Thyroid gland (tissue), 4 donors: ENCODE data around the gene DCAF5. TPM values are rescaled to one million over a fixed set of nuclear protein-coding genes. Genes with fewer than 3 reads are reported as not detected.

Experiments used
- DNase-seq, 2 donors: peaks; one replicate each; pipeline ENCODE4 v3.0.0-alpha.2; 2019
- H3K27ac ChIP-seq, 3 donors: fragments of 200-600 bp; sonication (generic); 1 replicate in 2 of 3; 2 replicates in 1 of 3; pipeline ENCODE4 v1.5.1; 2016 to 2019; ENCODE audit warnings: mild to moderate bottlenecking in 1 of 3, moderate library complexity in 1 of 3
- H3K27me3 ChIP-seq: fragments of 200-600 bp; sonication (generic); one replicate; pipeline ENCODE4 v1.5.1; 2019
- H3K36me3 ChIP-seq, 2 donors: fragments of 200-600 bp; sonication (generic); one replicate each; pipeline ENCODE4 v1.5.1; 2016 to 2019
- H3K4me1 ChIP-seq, 2 donors: fragments of 200-600 bp; sonication (generic); one replicate each; pipeline ENCODE4 v1.5.1; 2017 to 2019
- H3K4me3 ChIP-seq, 3 donors: fragments of 200-600 bp; sonication (generic); replicated peaks in 1 of 3; 1 replicate in 2 of 3; 2 replicates in 1 of 3; pipeline ENCODE4 v1.5.1; 2016; ENCODE audit warnings: mild to moderate bottlenecking in 1 of 3
- H3K9me3 ChIP-seq: fragments of 200-600 bp; sonication (generic); one replicate; pipeline ENCODE4 v1.5.1; 2017
- POLR2A ChIP-seq, 2 donors: fragments of 450-650 bp; IDR thresholded peaks; one replicate each; pipeline ENCODE4 v1.6.1; 2017; ENCODE audit warnings: antibody characterized with exemption in 2 of 2, mild to moderate bottlenecking in 2 of 2, moderate library complexity in 1 of 2
- WGBS, 2 donors: methylation state at CpG; one replicate each; pipeline ENCODE4 v1.1.5; 2017; 5-methylcytosine and 5-hydroxymethylcytosine counted together
- intact Hi-C: fragments of 100-400 bp; cut with DNase I; formaldehyde crosslinking; loops from one replicate; pipeline ENCODE4 v1.15.1; 2023
- total RNA-seq, 4 donors: library from RNA; depleted of rRNA; stranded (reverse); fragments of >200 nt; gene quantifications; one replicate each; pipeline ENCODE4 v1.2.3, GENCODE V29; 2016
- TF ChIP-seq, protein P1 (sequence below), 6 experiments: fragments of 200-600 bp in 3 of 6; fragments of 450-650 bp in 3 of 6; sonication (generic) in 3 of 6; IDR thresholded peaks; one replicate each; pipeline ENCODE4 v1.5.1; 2016 to 2019; ENCODE audit warnings: antibody characterized with exemption in 6 of 6, mild to moderate bottlenecking in 2 of 6, inconsistent platforms in 1 of 6, moderate library complexity in 1 of 6

The DCAF5 gene
- total RNA-seq, 4 donors from 2014 or later = 36.0 to 53.6 (median 38.9) TPM

DNA sequence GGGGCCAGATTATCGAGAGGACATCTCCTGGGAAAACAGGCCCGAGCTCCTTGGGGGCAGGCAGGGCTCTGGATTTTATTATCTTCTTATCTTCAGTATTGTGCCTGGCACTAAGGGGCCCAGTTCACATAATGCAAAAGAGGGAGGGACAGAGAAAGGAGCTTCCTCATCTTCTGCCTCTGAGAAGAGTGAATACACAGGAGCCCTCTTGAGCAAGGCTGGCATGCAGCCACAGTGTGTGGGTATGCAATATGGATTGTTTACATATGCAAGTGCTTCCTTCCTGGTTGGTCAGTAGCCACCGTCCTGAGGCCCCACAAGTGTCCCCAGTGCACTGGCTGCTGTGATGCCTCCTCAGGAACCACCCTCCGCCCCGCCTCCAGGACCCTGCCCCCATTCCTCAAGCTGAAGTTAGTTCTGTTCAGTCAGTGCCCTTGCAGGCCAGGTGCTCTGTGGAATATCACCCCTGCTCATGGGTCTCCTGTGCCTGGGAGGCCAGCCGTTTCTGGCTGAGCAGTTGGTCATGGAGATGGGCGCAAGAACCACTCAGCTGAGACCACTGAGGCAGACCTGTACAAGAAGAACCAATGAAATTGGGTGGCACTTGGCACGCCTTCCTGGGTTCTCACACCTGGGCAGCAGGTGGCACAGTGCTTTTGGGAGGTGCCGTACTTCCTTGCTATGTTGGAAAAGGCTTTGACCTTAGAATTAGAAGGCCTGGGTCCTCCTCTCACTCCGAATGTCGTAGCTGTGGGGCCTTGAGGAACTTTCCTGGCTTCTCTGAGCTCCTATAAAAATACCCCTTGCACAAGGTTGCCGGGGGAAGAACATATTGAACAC lies 138.8 kb downstream of the DCAF5 start:
- 58 to 70% methylated on average over 7 to 12 of the region's 12 CpGs for WGBS, 2 donors
- TF ChIP-seq, protein P1, sequence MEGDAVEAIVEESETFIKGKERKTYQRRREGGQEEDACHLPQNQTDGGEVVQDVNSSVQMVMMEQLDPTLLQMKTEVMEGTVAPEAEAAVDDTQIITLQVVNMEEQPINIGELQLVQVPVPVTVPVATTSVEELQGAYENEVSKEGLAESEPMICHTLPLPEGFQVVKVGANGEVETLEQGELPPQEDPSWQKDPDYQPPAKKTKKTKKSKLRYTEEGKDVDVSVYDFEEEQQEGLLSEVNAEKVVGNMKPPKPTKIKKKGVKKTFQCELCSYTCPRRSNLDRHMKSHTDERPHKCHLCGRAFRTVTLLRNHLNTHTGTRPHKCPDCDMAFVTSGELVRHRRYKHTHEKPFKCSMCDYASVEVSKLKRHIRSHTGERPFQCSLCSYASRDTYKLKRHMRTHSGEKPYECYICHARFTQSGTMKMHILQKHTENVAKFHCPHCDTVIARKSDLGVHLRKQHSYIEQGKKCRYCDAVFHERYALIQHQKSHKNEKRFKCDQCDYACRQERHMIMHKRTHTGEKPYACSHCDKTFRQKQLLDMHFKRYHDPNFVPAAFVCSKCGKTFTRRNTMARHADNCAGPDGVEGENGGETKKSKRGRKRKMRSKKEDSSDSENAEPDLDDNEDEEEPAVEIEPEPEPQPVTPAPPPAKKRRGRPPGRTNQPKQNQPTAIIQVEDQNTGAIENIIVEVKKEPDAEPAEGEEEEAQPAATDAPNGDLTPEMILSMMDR (IDR thresholded peaks at IDR 0.05) = no peak
- no peak for TF ChIP-seq POLR2A (IDR thresholded peaks at IDR 0.05)
- Histone ChIP-seq H3K27ac (no peak overlapping the region), H3K27me3 (no peaks in the 10 kb centered on the region), H3K36me3 (no peaks in the 10 kb centered on the region), H3K4me1 (no peaks in the 10 kb centered on the region), H3K4me3 (no peak overlapping the region), H3K9me3 (no peaks in the 10 kb centered on the region)
- DNase-seq = peak; percentile 29 to 47
- intact Hi-C loops = no loop called here

DNA sequence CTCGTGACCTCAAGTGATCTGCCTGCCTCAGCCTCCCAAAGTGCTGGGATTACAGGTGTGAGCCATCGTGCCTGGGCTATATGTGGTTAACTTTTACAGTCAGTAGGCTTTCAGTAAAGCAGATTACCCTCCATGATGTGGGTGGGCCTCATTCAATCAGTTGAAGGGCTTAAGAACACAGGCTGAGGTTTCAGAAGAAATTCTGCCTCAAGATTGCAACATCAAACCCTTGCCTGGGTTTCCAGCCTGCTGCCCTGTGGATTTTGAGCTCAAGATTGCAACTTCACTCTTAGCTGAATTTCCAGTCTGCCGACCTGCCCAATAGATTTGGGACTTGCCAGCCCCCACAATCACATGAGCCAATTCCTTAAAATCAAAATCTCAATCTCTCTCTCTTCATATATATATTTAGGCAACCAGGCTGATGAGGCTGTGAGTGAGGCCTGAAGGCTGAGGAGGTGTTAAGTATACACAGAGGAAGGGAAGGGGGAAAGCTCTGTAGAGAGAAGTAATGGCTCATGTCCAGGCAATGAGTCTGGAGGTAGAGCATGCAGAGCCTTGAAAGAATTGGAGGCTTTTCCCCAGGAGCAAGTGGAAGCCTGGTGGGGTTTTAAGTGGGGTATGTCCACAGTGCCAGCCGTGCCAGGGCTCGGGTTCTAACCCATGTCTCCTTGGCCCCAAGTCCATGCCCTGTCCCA lies 140.5 kb downstream of the DCAF5 start:
- Histone ChIP-seq H3K9me3 (no peaks in the 10 kb centered on the region), H3K27ac (no peak overlapping the region), H3K4me3 (no peak overlapping the region), H3K27me3 (no peaks in the 10 kb centered on the region), H3K36me3 (no peaks in the 10 kb centered on the region), H3K4me1 (peaks cover 6% of the 10 kb centered on the region in 2 donors)
- TF ChIP-seq, protein P1 (IDR thresholded peaks at IDR 0.05) = no peak
- no peak for TF ChIP-seq POLR2A (IDR thresholded peaks at IDR 0.05)
- WGBS, 2 donors = 84 to 88% methylated on average over 5 of the region's 5 CpGs
- DNase-seq = peak in 1 of 2 donors; percentile 4
- intact Hi-C loops = no loop called here

DNA sequence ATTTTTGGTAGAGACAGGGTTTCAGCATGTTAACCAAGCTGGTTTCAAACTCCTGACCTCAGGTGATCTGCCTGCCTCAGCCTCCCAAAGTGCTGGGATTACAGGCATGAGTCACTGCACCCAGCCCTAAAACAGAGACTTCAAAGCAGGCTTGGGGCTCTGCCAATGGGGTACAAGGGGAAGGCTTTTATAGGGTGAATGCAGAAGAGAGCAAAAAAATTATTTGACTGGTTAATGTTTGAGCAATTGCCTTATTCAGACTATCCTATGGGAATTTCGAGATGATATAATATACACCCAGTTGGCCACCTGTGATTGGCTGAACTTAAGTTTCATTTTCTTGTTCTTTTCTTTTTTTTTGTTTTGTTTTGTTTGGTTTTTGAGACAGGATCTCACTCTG lies 142.3 kb downstream of the DCAF5 start:
- WGBS, 2 donors = 86 to 94% methylated on average over 1 of the region's 1 CpG
- Histone ChIP-seq H3K4me3 (no peak overlapping the region), H3K36me3 (no peaks in the 10 kb centered on the region), H3K9me3 (no peaks in the 10 kb centered on the region), H3K27ac (no peak overlapping the region), H3K27me3 (no peaks in the 10 kb centered on the region), H3K4me1 (peaks cover 6 to 13% of the 10 kb centered on the region in 2 donors)
- no peak for DNase-seq
- intact Hi-C loops = no loop called here
- TF ChIP-seq, protein P1 (IDR thresholded peaks at IDR 0.05) = no peak
- TF ChIP-seq POLR2A (IDR thresholded peaks at IDR 0.05) = no peak

DNA sequence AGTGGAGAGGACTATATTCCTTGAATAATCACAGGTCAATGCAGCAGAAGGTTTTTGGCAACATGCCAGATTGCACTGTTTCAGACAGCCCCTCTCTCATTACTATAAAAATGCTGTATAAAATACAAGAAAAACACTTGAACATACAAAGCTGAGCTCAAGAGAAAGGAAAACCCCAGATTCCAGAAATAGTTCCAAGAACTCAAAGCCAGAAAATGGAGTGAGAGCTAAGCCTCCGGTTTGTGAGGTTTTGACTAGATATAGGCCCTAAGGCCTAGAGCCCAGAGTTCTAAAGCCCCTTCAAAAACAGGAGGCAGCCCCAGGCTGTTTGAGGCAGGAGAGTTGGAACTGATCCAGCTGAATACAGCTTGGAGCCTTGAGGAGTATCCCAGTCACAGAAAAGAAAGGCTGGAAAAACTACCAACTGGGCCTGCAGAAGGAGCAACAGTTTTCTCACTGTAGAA lies 144.5 kb downstream of the DCAF5 start:
- H3K27ac ChIP-seq = peak overlapping the region in 2 of 3 donors; percentile 25 to 76
- no peaks in the 10 kb centered on the region for H3K9me3 ChIP-seq
- peaks cover 6 to 23% of the 10 kb centered on the region in 2 donors for H3K4me1 ChIP-seq
- WGBS, 2 donors = 18 to 38% methylated on average over 1 of the region's 1 CpG
- no peaks in the 10 kb centered on the region for H3K27me3 ChIP-seq
- peak in 1 of 2 donors; percentile 18 for DNase-seq
- H3K36me3 ChIP-seq = no peaks in the 10 kb centered on the region
- intact Hi-C loops = no loop called here
- no peak for TF ChIP-seq POLR2A (IDR thresholded peaks at IDR 0.05)
- TF ChIP-seq, protein P1 (IDR thresholded peaks at IDR 0.05) = no peak
- H3K4me3 ChIP-seq = no peak overlapping the region

DNA sequence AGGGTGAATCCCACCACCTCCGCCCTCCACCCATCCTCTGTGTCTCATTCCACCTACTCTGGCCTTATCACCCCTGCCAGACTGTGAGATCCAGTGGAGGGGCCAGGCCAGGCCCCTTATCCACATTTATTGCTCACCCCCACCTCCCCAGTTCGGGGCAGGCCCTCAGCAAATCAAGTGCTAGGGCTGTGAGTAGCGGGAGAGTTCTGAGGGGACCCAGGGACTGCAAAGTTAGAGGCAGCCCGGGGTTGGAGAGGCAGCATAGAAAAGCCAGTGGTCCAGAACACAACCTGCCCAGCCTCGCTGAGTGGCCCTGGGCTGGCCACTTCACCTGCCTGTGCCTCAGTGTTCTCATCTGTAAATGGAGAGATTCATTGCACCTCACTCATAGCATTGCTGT lies 146.6 kb downstream of the DCAF5 start:
- Histone ChIP-seq H3K9me3 (no peaks in the 10 kb centered on the region), H3K4me1 (peaks cover 6 to 23% of the 10 kb centered on the region in 2 donors), H3K27me3 (no peaks in the 10 kb centered on the region), H3K27ac (peak overlapping the region in 1 of 3 donors; percentile 41), H3K36me3 (no peaks in the 10 kb centered on the region), H3K4me3 (no peak overlapping the region)
- WGBS, 2 donors = 74 to 77% methylated on average over 5 of the region's 5 CpGs
- DNase-seq = no peak
- TF ChIP-seq, protein P1 (IDR thresholded peaks at IDR 0.05) = no peak
- TF ChIP-seq POLR2A (IDR thresholded peaks at IDR 0.05) = no peak
- intact Hi-C loops = no loop called here
